Measurements from ENCODE around the gene PANX3.
"Not testable (repeated sequence)": the region's sequence is repeated elsewhere in the genome, so short reads cannot be mapped to it uniquely, and the experiment has no call there.

PANX3 gene, protein sequence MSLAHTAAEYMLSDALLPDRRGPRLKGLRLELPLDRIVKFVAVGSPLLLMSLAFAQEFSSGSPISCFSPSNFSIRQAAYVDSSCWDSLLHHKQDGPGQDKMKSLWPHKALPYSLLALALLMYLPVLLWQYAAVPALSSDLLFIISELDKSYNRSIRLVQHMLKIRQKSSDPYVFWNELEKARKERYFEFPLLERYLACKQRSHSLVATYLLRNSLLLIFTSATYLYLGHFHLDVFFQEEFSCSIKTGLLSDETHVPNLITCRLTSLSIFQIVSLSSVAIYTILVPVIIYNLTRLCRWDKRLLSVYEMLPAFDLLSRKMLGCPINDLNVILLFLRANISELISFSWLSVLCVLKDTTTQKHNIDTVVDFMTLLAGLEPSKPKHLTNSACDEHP

DNA sequence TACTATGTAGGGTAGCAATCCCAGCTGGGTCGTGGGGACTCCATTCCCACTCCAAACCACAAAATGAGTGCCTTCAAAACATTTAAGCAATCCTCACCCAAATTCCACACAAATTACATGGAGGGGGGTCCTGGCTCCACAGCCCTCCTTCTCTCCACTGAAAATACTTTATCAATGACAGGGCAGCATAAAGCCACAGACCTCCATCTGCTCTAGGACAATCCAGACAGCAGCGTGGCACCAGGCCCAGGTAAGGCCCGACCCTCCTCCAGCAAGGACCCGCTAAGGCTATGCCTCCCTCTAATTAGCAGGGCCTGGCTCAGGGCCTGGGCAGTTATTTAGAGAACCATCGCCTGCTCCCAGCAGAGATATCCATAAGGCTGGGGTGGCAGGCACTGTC is at the start of gene PANX3:
PANX3 (plus strand) TSS at position 365 of the 400 bp plus-strand sequence. CDS start 129 bp downstream, outside the sequence.
- no peak for DNase-seq (ENCODE audit: low spot score)

DNA sequence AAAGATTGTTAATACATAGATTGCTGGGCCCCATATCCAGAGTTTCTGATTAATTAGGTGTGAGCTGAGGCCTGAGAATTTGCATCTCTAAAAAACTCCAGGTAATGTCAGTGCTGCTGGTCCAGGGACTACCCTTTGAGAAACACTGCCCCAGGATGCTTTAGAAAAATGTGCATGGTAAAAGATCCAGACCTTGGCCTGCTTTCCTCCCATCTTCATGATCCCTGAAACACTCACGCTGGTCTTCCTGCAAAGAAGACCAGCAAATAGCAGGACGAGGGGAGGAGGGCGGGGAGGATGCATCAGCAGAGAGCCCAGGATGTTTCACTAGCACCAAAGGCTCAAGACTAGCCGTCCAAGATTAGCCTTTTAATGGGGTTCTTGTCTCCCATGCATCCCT is 41.5 kb upstream of the PANX3 start, which contains the start of gene OR8A1:
OR8A1 (plus strand) TSS at position 301 of the 400 bp plus-strand sequence. CDS start 123 bp downstream, outside the sequence.
- DNase-seq (ENCODE audit: low spot score): no peak

DNA sequence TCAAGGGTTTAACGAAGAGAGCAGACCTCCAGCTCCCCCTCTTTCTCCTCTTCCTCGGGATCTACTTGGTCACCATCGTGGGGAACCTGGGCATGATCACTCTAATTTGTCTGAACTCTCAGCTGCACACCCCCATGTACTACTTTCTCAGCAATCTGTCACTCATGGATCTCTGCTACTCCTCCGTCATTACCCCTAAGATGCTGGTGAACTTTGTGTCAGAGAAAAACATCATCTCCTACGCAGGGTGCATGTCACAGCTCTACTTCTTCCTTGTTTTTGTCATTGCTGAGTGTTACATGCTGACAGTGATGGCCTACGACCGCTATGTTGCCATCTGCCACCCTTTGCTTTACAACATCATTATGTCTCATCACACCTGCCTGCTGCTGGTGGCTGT is 41.1 kb upstream of the PANX3 start:
- no peak for DNase-seq (ENCODE audit: low spot score)

DNA sequence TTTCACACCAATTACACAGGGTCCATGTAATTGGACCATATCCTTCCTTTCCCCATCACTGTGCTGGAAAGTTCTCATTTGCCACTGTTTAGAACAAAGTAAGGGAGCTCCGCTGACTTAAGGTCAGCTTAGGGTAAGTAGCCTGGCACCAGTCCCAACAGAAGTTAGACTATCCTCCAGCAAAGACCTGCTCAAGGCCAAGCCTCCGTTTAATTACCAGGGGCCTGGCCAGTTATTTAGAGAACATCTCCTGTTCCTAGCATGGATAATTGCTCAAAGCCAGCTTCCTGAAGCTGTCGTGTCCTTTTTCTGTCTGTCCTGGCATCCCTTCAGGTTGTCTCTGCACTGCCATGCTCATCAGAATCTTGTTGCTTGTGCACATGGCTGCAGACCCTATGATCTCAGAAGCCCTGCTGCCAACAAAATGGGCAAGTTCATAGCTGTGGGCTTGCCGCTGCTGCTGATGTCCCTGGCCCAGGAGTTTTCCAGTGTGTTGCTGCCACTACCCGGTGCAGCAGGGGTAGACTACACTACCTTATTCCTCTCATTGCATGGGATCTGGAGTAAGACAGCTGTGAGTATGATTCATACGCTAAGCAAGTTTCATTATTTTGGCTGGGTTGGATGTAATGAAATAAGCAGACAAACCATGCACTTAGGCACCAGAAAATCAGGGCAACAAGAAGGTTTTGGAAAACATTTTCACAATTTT is 33.4 kb upstream of the PANX3 start:
- no peak for DNase-seq (ENCODE audit: low spot score)

DNA sequence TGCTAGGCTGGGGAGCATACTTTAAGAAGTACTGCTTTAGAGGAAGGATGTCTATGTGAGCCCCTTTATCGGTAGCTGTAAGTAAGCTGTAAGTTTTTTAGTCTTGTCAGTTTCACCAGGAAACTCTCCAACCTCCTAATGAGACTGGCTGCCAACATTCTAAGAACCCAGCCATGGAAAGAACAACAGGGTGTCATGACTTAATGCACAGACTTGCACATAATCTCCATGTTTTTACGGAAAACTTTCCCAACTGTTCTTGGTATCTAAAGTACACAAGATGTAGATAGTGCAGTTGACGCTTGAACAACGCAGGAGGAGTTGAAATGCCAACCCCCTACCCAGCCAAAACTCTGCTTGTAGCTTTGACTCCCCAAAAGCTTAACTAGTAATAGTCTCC is 32.5 kb upstream of the PANX3 start:
- DNase-seq (ENCODE audit: low spot score): no peak

DNA sequence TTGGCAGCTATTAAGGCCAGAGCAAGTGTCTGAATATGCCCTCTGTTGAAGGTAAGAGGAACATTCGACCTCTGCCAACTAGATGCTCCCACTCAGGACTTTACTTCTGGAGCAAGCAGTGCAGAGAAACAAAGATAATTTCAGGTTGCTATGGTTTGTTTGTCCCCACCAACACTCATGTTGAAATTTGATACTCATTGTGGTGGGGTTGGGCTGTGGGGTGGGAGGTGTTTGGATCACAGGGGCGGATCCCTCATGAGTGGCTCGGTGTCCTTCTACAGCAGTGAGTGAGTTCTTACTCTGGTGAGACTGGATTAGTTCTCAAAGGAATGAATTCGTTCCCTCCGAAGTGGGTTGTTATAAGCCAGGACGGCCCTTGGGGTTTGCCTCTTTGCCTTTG is 29.4 kb upstream of the PANX3 start:
- no peak for DNase-seq (ENCODE audit: low spot score)

DNA sequence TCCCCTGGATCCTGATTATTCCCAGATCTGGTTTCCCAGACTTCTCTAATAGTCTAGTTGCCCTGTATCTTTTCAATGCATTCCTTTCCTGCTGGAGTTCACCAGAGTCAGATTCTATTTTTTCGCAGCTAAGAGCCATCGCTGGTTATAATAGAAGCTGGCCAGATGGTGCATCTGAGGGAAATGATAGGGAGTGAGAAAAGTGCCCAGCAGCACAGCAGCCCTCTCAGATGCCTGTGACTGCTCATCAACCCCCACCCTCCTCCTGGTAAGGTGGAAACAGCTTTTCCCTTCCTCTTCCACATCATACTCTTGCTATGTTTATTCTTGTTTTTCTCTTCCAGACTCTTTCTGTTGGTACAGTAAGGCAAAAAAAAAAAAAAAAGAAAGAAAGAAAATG is 28.7 kb upstream of the PANX3 start:
- DNase-seq (ENCODE audit: low spot score): no peak

DNA sequence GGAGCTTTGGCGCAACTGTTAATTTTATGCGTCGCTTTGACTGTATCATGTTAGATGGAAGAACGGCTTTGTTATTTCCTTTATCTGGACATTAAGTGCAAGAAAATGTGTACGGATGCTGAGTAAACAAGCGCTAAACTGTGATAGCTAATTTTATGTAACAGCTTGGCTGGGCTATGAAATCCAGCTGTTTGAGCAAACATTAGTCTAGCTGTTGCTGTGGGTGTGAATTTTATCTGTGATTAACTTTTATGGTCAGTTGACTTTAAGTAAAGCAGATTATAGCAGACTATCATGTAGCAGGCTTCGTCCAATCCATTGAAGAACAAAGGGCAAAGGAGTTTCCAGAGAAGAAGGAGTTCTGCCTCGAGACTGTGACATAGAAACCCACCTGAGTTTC is 27.4 kb upstream of the PANX3 start:
- no peak for DNase-seq (ENCODE audit: low spot score)

DNA sequence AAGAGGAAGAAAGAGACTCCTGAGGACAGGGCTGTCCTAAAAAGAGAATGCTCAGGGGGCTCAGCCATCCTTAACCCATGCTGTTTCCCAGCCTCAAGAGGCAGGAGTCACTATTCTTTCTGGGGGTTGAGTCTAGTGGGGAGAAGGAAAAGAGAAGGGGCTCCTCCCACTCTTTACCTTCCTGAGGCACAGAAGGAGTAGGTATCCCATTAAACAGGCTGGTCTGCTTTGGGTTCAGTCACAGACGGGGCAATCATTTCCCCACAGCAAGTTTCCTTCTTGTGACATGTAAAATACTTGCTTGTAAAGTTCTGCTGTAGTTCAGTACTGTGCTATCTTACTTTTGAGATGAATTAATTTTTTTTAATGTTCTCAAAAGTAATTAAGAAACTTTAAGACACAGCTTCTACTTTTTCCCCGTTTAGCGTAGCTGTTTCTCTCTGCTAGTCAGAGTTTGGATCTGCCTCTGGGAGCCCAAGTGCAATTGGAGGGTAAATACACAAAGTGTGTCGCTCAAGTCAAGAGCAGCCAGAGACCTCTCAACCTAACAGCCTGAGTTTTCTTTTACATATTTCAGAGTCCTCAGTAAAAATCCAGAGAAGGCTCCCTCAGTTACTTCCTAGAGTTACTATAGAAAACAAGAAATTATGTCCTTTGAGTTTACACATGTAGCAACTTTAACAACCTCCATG is 26.4 kb upstream of the PANX3 start:
- no peak for DNase-seq (ENCODE audit: low spot score)

DNA sequence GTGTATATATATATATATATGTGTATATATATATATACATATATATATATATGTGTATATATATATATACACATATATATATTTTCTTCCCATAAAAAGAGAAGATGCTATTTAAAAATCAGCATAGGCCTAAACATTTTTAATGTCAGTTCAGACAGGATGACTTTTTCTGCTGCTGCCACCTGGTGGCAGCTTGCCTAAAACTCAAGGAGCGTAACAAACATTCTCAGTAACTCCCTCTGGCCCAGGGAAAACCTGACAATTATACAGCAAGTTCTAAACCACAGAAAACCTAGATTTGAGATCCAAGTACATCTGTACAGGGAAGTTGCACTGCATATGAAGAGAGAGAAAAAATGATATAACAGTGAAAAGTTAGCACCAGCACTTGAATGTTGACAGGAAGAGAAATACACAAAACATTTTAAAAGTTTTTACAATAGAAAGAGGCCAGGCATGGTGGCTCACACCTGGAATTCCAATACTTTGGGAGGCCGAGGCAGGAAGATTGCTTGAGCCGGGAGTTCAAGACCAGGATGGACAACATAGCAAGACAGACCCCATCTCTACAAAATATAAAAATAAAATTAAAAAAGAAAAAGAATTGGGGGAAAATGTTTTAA is 24.9 kb upstream of the PANX3 start:
- DNase-seq (ENCODE audit: low spot score): peak; percentile 65

DNA sequence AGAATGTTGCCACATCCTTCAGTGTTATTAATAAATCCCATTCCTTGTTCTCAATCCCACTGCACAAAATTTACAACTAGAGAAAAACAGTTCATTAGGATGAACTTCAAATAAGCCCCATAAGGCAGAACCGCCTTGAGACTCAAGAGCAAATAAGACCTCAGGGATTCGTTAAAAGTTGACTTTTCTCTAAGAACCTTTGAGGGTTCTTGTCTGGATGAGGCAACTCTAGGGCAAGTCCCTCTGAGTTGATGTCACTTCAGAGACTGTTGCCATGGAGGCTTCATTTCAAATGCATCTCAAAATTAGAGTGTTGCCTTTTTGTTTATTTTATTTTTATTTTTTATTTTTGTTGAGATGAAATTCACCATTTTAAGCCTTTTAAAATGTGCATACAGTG is 19.8 kb upstream of the PANX3 start:
- DNase-seq (ENCODE audit: low spot score): no peak

DNA sequence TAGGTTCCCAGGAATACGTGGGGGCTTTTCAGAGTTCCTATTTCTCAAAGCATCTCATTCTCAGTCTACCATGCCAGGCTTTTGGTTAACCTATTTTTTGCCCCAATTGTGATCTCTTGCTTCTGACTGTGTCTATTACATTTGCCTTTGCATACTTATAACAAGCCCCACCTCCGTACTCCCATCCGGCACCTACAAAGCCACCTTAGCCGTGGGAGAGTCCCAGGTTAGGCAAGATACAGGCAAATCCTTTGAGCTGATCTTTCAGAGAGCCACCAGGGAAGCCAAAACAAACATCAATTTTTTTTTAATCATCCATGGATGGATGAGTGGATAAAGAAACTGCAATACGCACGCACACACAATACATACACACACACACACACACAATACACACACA is 18.6 kb upstream of the PANX3 start:
- DNase-seq (ENCODE audit: low spot score): no peak

DNA sequence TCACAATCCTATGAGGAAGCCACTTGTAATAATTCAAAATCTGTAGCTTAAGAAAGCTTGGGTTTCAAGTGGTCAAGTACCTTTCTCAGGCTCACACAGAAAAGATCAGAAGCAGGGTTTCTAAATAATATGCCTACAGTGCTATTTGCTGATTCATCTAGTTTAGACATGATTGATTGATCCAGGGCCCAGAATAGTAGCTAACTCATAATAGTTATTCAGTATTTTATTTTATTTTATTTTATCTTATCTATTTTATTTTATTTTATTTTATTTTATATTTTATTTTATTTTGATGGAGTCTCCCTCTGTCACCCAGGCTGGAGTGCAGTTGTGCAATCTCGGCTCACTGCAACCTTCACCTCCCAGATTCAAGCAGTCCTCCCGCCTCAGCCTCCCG is 15.9 kb upstream of the PANX3 start:
- DNase-seq (ENCODE audit: low spot score): no peak

DNA sequence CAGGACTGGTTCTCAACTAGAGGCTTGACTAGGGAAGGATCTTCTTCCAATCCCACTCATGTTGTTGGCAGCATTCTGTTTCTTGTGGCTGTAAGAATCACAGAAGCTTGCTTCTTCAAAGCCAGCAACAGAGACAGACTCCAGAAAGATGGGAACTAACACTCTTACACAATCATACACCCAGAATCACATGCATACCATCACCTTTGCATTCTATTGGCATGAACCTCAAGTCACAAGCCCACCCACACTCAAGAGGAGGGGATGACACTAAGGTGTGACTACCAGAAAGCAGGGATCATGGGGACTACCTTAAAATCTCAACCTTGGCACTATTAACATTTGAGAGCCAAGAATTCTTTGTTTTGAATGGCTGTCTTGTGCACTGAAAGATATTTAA is 13.6 kb upstream of the PANX3 start:
- no peak for DNase-seq (ENCODE audit: low spot score)

DNA sequence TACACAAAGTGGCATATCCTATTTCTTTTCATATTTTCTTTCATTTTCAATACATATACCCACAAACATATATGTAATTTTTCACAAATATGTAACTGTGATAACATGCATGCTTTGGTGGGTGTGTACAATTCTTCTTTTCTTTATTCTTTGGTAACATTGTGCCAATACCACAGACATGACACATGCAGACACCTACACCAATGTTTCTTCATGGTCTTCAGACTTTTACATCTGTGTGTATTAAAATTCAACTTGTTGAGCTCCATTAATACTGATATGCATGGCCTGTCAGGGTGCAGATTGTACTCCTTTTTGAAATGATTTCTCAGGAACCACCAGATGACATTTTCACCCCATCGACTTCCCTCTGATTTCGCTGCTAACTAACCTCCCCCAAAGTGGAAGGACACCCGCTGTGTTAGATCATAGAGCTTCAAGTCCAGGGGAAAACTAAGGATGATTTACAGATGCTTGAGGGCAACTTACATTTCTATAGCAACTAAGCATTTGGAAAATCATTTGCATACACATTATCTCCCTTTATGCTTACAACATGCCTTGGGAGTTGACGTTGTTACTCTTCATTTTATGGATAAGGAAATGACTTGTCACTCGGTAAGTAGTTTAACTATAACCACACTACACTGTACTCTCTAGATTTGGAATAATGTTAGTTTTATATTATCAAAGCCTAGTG is 10.5 kb upstream of the PANX3 start:
- DNase-seq (ENCODE audit: low spot score): no peak

DNA sequence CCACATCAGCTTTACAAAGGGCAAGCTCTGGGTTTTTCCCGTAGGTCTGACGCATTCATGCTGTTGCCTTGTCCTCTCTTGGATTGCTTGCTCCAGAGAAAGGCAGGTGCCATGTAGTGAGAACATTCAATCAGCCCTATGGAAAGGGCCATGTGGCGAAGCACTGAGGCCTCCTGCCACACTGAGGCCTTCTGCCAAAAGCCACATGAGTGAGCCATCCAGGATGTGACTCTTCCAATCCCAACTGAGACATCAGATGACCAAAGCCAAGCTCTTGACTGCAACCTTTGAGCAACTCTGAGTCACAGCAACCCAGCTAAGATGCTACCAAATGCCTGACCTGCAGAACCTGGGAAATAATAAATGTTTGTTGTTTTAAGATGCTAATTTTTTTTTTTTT is 9.0 kb upstream of the PANX3 start:
- no peak for DNase-seq (ENCODE audit: low spot score)

DNA sequence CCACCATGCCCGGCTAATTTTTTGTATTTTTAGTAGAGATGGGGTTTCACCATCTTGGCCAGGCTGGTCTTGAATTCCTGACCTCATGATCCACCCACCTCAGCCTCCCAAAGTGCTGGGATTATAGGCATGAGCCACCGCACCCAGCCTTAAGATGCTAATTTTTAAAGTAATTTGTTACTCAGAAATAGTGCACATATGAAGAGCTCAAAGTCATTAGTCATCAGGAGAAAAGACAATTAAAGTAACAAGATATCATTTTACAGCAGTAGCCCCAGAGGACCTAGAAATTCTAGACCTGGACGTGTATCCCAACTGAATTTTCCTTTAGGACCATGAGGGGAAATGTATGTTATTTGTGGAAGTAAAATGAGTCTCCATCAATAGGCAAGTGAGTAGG is 8.5 kb upstream of the PANX3 start:
- not testable (repeated sequence) for DNase-seq (ENCODE audit: low spot score)

DNA sequence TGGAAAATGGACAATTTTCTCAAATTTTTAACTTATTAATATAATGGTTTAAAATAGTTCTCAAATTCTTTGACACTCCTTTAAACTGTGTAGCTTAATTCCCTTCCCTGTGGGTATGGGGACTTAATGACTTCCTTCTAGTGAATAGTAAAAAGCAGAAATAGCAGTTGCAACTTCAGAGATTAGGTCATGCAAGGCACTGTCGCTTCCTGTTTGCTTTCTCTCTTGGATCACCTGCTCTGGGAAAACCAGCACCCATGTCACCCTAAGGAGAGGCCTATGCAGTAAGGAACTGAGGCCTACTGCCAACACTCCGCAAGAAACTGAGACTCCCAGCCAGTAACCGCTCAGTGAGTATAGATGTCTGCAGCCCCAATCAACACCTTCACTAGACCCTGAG is 5.5 kb upstream of the PANX3 start:
- DNase-seq (ENCODE audit: low spot score): no peak

DNA sequence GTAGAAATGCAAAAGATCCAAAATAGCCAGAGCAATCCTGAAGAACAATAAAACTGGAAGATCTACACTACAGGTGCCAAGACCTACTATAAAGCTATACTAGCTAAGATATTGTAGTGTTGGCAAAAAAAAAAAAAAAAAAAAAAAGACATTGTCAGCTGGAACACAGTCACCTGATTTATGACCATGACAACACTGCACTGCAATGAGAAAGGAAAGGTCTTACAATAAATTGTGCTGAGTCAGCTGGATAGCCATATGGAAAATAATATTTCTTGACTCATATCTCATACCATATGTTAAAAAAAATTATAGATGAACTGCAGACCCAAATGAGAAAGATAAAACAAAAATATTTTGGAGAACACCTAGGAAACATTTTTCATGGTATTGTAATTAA is 3.1 kb upstream of the PANX3 start:
- no peak for DNase-seq (ENCODE audit: low spot score)

DNA sequence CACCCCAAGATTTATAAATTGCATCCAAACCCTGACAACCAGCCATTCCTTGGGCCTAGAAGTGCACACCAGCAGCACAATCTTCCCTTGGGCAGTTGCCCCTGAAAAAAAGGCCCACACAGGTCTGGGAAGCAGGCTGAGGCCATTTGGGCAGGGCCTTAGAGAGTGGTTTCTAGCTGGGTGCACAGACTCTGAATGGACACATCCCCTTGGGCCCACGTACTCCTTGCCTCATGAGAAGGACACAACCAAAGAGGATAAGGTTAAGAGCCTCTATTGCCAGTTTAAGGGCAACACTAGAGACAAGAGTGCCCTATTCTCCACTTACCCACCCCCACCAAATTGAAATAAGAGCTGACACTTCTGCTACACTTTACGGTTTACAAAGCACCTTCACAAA is 933 bp upstream of the PANX3 start:
- no peak for DNase-seq (ENCODE audit: low spot score)

DNA sequence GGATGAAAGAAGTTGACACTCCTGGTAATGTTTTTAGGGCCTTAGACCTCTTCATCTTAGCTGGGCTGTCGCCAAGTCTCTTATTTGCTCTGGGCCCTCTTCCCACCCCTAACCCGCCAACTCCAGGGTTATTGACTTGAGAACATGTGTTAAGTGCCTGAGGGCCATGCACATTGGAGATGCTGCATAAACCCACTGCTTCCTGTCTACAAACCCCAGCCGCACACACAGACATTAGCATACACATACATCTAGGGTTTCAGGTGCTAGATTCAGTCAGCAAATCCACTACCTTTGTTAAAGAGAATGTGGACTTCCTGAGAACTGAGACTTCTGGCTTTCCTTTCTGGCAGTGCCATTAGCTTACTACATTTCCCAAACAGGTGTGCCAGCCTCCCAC is 817 bp downstream of the PANX3 start:
- DNase-seq (ENCODE audit: low spot score): no peak
